ENCODE results near the gene IMP3.

IMP3 gene

GRCh38 chr15:75620841-75621391 lies 19.1 kb downstream of the IMP3 start:
- DNase-seq (ENCODE audit: low read depth in 2 of 2): no peak

DNA sequence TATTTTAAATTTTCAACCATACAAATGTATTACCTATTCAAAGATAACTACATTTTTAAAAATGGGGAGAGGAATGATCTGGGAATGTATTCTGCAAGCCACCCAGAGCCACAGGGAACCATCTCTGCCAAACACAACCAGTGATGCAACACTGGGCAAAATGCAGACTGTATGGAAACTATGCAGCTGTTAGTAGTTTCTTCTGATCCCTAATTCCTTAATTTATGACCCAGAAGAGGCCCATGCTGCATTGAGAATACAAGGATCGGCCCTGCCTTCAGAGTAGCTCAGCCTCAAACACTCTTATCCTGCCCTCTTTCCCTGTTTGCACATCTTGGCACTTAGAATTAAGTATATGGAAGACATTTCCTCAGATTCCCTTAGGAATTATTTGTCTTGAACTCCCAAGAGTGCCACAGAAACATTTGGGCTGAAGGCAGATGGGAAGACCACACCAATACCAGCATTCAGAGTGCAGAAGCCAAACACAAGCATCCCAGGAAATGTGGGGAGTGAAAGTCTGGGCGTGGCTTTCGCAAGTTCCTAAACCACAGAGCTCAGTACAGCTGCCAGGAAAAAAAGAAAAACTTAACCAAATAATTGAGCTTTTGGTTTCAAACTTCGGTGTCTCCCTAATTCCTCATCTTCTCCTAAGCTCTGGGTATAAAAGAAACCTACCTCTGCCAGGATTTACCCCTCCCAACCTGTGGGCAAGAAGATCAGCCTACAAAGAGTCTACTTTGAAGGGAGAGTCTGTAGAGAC lies 19.8 kb downstream of the IMP3 start:
- no peak for DNase-seq (ENCODE audit: low read depth in 2 of 2)

GRCh38 chr15:75616766-75617165 lies 23.3 kb downstream of the IMP3 start:
- DNase-seq (ENCODE audit: low read depth in 2 of 2): no peak

DNA sequence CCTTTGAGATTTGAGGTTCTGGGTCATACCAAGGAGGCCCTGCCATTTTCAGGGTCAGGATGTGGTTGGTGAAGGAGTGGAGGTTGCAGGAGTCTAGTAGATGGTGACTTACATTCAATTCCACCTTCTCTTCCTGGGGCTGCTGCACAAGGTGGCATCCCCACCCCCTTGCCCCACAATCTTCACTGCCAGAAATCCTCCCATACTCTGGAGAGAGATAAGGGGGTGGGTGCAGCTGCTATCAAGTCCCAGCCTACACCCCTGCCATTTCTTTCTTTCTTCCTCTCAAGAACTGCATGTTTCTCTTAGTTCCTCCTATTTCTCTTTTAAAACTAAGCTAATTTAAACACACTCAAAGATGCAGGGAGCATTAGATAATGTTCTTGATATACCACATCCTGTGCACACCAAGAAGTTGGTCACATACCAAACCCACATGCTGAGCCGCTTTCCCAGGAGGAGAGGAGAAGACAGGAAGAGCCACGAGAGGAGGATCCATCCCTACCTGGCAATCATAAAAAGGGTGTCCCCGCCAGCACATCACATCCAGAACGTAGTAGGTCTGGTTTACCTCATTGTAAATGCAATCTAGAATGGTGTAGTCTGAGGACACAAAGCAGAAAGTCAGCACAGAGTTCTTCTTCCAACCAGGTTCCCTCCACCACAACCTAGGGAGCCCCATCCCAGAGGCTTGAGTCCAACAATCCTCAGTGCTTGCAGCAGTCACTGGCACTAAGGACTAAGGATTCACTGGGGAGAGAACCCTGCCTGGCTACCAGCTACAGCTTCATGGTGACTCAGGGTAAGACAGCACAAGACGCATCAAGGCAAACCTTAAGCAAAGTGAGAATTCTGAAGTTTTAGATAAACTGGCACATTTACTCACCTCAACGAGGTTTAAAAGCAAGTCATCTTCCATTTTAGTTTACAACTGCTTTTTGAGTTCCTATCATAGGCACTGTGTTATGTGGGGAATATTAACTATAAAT lies 33.0 kb downstream of the IMP3 start:
- DNase-seq (ENCODE audit: low read depth in 2 of 2): no peak

- DNase-seq (ENCODE audit: low read depth in 2 of 2): no peak
These were observed 34.0 kb downstream of the IMP3 start for GRCh38 chr15:75606026-75606425.

DNA sequence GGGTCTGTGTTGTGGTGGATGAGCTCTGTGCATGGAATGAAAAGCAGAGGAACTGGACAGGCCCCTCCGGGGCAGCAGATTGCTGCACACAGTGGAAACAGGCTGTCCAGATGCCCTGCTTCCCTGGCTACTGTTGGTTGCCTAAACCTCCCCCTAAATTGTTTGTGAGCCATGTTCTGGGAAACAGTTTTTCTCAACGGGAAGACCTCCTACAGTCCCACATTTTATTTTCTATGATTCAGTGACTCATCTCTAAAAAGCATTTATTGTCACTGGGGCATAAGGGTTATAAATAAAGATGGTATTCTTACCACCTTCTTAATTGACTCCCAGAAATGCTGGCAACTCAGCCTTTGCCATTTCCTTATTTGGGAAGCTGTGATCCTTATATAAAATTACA lies 40.6 kb downstream of the IMP3 start:
- no peak for DNase-seq (ENCODE audit: low read depth in 2 of 2)

DNA sequence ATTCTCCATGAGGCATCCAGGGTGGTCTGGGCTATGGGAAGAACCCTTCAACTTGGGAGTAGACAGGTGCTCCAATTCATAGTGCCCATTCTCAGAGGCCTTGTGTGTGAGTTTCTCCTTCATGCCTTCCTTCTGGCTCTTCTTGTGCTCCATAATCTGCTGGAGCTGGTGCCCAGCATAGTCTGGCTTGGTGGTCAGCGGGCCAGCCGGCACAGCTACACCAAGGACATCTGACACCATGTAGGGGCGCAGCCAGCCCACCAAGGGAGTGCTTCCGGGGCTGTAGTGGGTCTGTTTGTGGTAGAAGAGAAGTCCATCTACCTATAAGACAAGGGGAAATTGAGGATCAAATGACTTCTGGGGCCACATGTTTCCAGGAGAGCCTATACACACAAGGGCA lies 41.7 kb downstream of the IMP3 start:
- DNase-seq (ENCODE audit: low read depth in 2 of 2): no peak

GRCh38 chr15:75597667-75598341 lies 42.2 kb downstream of the IMP3 start:
- DNase-seq (ENCODE audit: low read depth in 2 of 2): no peak

DNA sequence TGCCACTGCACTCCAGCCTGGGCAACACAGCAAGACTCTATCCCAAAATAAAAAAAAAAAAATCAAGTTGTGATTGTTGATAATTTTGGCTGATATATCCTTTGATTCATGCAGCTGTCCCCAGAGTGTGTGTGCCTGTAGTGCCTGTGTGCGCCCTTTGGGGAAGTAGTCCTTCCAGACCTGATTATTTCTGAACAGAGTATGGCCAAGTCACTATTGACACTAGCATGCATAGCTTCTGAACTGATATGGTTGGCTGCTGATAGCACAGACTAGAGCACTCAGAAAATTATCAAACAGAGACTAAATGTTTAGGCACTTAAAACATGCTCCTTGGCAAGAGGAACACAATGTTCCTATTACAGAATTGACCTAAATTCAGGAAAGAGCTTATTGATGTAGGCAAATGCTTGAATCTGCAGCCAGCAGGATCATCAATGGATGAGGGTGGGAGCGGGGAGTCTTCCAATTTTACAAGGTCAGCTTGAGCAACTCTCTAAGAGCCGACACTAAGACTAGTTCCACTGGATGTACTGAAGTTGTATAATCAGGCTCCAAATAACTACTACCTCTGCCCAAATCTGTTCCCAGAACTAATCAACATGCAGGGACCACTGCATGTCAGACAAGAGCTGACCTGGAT lies 43.2 kb downstream of the IMP3 start:
- DNase-seq (ENCODE audit: low read depth in 2 of 2): no peak

- DNase-seq (ENCODE audit: low read depth in 2 of 2): no peak
These were observed 45.7 kb downstream of the IMP3 start for GRCh38 chr15:75594276-75594675.

- no peak for DNase-seq (ENCODE audit: low read depth in 2 of 2)
These were observed 48.2 kb downstream of the IMP3 start for GRCh38 chr15:75591655-75592364.

GRCh38 chr15:75590239-75590638 lies 49.8 kb downstream of the IMP3 start:
- DNase-seq (ENCODE audit: low read depth in 2 of 2): no peak
